PC-9 (cell line): ENCODE measurements around the gene CABCOCO1.

Experiments
- EZH2 ChIP-seq: fragments of 200-600 bp; sonication (generic); IDR thresholded peaks from 2 replicates; pipeline ENCODE4 v1.8.0; 2017; ENCODE audit warnings: antibody characterized with exemption, low read depth
- TF ChIP-seq, protein P1 (sequence below): fragments of 200-600 bp; sonication (generic); conservative IDR thresholded peaks from 2 replicates; pipeline ENCODE4 v1.6.1; 2017; ENCODE audit warnings: mixed run types, antibody characterized with exemption, mild to moderate bottlenecking, moderate library complexity

DNA sequence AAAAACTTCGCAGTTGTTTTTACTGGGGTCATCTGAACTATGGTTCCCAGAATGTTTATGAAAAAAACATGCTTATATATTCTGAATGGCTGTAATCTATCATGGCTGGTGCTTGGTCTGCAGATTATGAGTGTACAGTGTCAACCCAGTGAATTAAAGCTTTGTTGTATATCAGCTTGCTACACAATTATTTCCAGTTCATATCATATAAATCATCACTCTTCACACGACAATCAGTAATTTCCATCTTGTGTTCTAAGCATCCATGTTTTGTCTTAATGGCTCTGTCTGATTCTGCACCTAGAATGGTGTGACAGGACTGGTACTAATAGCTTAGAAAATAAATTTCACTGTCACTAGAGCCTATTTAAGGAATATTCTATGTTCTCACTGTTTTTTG, 83.6 kb downstream of the CABCOCO1 start:
- TF ChIP-seq, protein P1, sequence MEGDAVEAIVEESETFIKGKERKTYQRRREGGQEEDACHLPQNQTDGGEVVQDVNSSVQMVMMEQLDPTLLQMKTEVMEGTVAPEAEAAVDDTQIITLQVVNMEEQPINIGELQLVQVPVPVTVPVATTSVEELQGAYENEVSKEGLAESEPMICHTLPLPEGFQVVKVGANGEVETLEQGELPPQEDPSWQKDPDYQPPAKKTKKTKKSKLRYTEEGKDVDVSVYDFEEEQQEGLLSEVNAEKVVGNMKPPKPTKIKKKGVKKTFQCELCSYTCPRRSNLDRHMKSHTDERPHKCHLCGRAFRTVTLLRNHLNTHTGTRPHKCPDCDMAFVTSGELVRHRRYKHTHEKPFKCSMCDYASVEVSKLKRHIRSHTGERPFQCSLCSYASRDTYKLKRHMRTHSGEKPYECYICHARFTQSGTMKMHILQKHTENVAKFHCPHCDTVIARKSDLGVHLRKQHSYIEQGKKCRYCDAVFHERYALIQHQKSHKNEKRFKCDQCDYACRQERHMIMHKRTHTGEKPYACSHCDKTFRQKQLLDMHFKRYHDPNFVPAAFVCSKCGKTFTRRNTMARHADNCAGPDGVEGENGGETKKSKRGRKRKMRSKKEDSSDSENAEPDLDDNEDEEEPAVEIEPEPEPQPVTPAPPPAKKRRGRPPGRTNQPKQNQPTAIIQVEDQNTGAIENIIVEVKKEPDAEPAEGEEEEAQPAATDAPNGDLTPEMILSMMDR: no peak
- no peak for TF ChIP-seq EZH2
